ENCODE measurements around the gene RTP1. TPM values are rescaled to one million over a fixed set of nuclear protein-coding genes. Genes with fewer than 3 reads are reported as not detected.
"Not testable (repeated sequence)": the region's sequence is repeated elsewhere in the genome, so short reads cannot be mapped to it uniquely, and the experiment has no call there.

The RTP1 gene
- total RNA-seq, 1 donor from 2014 or later, result not detected

GRCh38 chr3:187237741-187238140 lies 40.5 kb downstream of the RTP1 start:
- no peak for DNase-seq (ENCODE audit: low spot score)

GRCh38 chr3:187238239-187238638 lies 41.0 kb downstream of the RTP1 start:
- no peak for DNase-seq (ENCODE audit: low spot score)

DNA sequence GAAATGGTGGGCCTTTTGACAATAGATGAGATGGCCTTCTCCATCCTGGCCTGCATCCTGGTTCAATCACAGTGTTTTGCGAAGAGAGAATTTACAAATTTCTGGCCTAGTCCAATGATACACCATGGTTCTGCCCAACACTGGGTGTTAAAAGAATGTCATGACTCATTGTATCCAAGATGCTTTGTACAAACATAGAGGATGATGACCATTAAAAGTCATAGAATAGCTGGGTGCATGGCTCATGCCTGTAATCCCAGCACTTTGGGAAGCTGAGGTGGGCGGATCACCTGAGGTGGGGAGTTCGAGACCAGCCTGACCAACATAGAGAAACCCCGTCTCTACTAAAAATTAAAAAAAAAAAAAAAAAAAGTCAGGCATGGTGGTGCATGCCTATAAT lies 41.5 kb downstream of the RTP1 start:
- DNase-seq (ENCODE audit: low spot score), result not testable (repeated sequence)

GRCh38 chr3:187242435-187242834 lies 45.1 kb downstream of the RTP1 start:
- DNase-seq (ENCODE audit: low spot score), result no peak

DNA sequence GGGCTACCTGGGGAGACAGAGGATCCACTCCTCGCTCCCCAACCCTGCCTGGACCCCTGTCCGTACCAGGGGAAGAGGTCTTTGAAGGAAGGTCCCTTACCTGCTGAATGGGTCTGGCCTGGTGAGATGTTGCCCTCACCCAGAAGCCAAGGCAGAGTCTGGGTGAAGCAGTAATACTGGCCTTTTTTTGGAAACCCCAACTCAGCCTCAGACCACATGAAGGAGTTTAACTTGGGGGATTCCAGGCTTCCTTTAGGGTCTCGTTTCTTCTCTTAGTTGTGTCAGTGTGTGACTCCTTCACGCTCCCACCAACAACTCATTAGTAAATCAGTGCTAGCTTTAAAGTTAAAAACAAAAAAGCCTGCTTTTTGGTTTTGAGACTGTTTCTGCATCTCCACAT lies 45.6 kb downstream of the RTP1 start:
- no peak for DNase-seq (ENCODE audit: low spot score)

DNA sequence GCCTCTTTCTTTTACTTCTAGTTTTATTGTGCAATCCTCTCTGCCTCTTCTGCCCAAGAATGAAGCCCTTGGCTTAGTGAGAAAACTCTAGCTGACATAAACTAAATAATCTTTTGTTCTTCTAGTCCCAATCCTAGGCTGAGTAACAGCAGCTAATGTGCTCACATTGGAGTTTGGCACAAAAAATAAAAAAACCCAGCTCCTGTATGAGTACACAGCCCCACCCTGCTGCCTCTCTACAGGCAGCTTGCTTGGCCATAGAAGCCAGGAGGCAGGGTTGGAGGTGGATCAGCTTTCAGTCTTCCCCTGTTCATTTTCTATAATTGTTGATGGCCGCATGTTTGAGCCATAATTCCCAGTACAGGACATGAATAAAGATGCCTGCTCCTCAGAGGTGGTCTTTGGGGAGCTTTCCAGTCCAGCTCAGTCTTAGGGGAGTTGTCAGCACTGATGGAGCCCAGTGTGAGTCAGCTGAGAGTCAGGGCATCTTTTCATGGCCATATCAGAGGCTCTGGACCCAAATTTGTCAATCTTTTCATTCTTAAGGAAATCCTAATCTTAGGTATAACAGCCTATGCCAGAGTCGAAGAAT lies 46.7 kb downstream of the RTP1 start:
- DNase-seq (ENCODE audit: low spot score), result no peak

DNA sequence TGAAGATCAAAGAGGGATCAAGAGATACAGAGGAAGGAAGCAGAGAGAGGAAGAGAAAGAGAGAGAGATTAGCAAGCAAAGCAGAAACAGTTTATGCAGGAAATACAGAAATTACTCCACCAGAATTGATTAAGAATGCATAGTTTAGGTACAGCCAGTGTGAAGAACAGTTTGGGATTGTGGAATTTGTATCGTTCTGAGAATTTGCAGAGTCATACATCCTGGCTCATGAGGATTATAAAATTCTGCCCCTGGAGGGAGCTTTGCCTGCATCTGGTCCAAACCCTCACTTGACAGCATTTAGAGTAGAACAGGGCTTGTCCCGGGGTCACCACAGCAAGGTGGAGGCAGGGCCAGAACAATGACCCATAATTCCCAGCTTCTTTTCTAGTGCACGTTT lies 50.1 kb downstream of the RTP1 start:
- DNase-seq (ENCODE audit: low spot score), result no peak

Other genes starting within 250 kb of the RTP1 start
- 6.5 TPM for gene RPL39L, start 58.0 kb upstream of the RTP1 start, total RNA-seq
- 3.2 TPM for gene MASP1, start 94.3 kb downstream of the RTP1 start, total RNA-seq
- gene RTP4, start 170.9 kb downstream of the RTP1 start, total RNA-seq, result 1.6 TPM

Data from mesenteric fat pad (tissue), 1 donor.